HG03108 (cell line): Measurements from ENCODE around the gene IKZF1.

ENCODE experiments used
- ATAC-seq: cut with Tn5 transposase; IDR thresholded peaks from one replicate; pipeline ENCODE4 v1.9.1; 2021; ENCODE audit warnings: moderate library complexity; ENCODE audit not compliant: unreplicated experiment

IKZF1 gene

GRCh38 chr7:50352282-50352681, 47.8 kb downstream of the IKZF1 start:
- peak; percentile 85 for ATAC-seq

GRCh38 chr7:50352751-50353150, 48.2 kb downstream of the IKZF1 start:
- no peak for ATAC-seq

- no peak for ATAC-seq
Measured at GRCh38 chr7:50353201-50353600, 48.7 kb downstream of the IKZF1 start.

GRCh38 chr7:50353894-50354595, 49.5 kb downstream of the IKZF1 start:
- ATAC-seq, result no peak

- ATAC-seq, result no peak
Measured at GRCh38 chr7:50355817-50356178, 51.3 kb downstream of the IKZF1 start.

GRCh38 chr7:50356212-50356944, 51.9 kb downstream of the IKZF1 start:
- no peak for ATAC-seq

- no peak for ATAC-seq
Measured at GRCh38 chr7:50356945-50357268, 52.4 kb downstream of the IKZF1 start.

GRCh38 chr7:50357426-50357825, 52.9 kb downstream of the IKZF1 start:
- no peak for ATAC-seq

- ATAC-seq, result no peak
Measured at GRCh38 chr7:50358041-50358705, 53.7 kb downstream of the IKZF1 start.

GRCh38 chr7:50358779-50359178, 54.3 kb downstream of the IKZF1 start:
- no peak for ATAC-seq

- ATAC-seq, result no peak
Measured at GRCh38 chr7:50359258-50359994, 54.9 kb downstream of the IKZF1 start.

- ATAC-seq, result no peak
Measured at GRCh38 chr7:50359995-50360925, 55.7 kb downstream of the IKZF1 start.

GRCh38 chr7:50362142-50362541, 57.6 kb downstream of the IKZF1 start:
- no peak for ATAC-seq

GRCh38 chr7:50362712-50363282, 58.3 kb downstream of the IKZF1 start:
- ATAC-seq, result no peak

- ATAC-seq, result no peak
Measured at GRCh38 chr7:50363327-50364060, 59.0 kb downstream of the IKZF1 start.

- no peak for ATAC-seq
Measured at GRCh38 chr7:50364645-50365044, 60.1 kb downstream of the IKZF1 start.

- ATAC-seq, result no peak
Measured at GRCh38 chr7:50366311-50366710, 61.8 kb downstream of the IKZF1 start.

GRCh38 chr7:50367100-50367499, 62.6 kb downstream of the IKZF1 start:
- no peak for ATAC-seq

- ATAC-seq, result no peak
Measured at GRCh38 chr7:50367570-50367969, 63.1 kb downstream of the IKZF1 start.
